ENCODE results near the gene FXYD6. TPM values are rescaled to one million over a fixed set of nuclear protein-coding genes. Genes with fewer than 3 reads are reported as not detected.
A peak's percentile ranks its signal among the peaks of the same experiment; 100 is the strongest.

The FXYD6 gene
- total RNA-seq, 1 donor from 2014 or later, result 113 TPM

GRCh38 chr11:117824571-117825537 lies 51.6 kb downstream of the FXYD6 start, which contains the start of gene FXYD2:
TSS of gene FXYD2 (minus strand) at chr11:117824744. CDS start at chr11:117824678, 66 bp downstream.
- DNase-seq (ENCODE audit: low read depth, low spot score), result no peak
- Mint-ChIP-seq H3K36me3 (ENCODE audit: low read depth) (no peaks in the 10 kb centered on the region), H3K4me3 (no peak within 1 kb of the TSS), H3K4me1 (peaks cover 5% of the 10 kb centered on the region), H3K27me3 (ENCODE audit: low read depth) (peaks cover 3% of the 10 kb centered on the region), H3K9me3 (no peaks in the 10 kb centered on the region), H3K27ac (ENCODE audit: unreplicated experiment) (no peak within 1 kb of the TSS)
- TF ChIP-seq CTCF (conservative IDR thresholded peaks at IDR 0.05), result no peak

GRCh38 chr11:117823946-117824420 lies 52.5 kb downstream of the FXYD6 start:
- DNase-seq (ENCODE audit: low read depth, low spot score), result no peak
- Mint-ChIP-seq H3K27me3 (ENCODE audit: low read depth) (peaks cover 3% of the 10 kb centered on the region), H3K4me3 (no peak overlapping the region), H3K4me1 (peaks cover 9% of the 10 kb centered on the region), H3K9me3 (no peaks in the 10 kb centered on the region), H3K27ac (ENCODE audit: unreplicated experiment) (no peak overlapping the region), H3K36me3 (ENCODE audit: low read depth) (no peaks in the 10 kb centered on the region)
- no peak for TF ChIP-seq CTCF (conservative IDR thresholded peaks at IDR 0.05)

GRCh38 chr11:117823294-117823945 lies 53.0 kb downstream of the FXYD6 start:
- H3K27me3 Mint-ChIP-seq (ENCODE audit: low read depth), result peaks cover 3% of the 10 kb centered on the region
- no peaks in the 10 kb centered on the region for H3K9me3 Mint-ChIP-seq
- DNase-seq (ENCODE audit: low read depth, low spot score), result no peak
- H3K36me3 Mint-ChIP-seq (ENCODE audit: low read depth), result no peaks in the 10 kb centered on the region
- no peak overlapping the region for H3K27ac Mint-ChIP-seq (ENCODE audit: unreplicated experiment)
- TF ChIP-seq CTCF (conservative IDR thresholded peaks at IDR 0.05), result peak; percentile 45
- H3K4me3 Mint-ChIP-seq, result no peak overlapping the region
- peaks cover 10% of the 10 kb centered on the region for H3K4me1 Mint-ChIP-seq

GRCh38 chr11:117822074-117823033 lies 54.1 kb downstream of the FXYD6 start:
- Mint-ChIP-seq H3K4me1 (peaks cover 17% of the 10 kb centered on the region), H3K36me3 (ENCODE audit: low read depth) (no peaks in the 10 kb centered on the region), H3K27me3 (ENCODE audit: low read depth) (peaks cover 3% of the 10 kb centered on the region), H3K4me3 (no peak overlapping the region), H3K9me3 (no peaks in the 10 kb centered on the region), H3K27ac (ENCODE audit: unreplicated experiment) (no peak overlapping the region)
- TF ChIP-seq CTCF (conservative IDR thresholded peaks at IDR 0.05), result peak; percentile 62
- peak; percentile 43 for DNase-seq (ENCODE audit: low read depth, low spot score)

GRCh38 chr11:117821431-117821830 lies 55.0 kb downstream of the FXYD6 start:
- H3K4me3 Mint-ChIP-seq, result no peak overlapping the region
- H3K9me3 Mint-ChIP-seq, result no peaks in the 10 kb centered on the region
- no peak for DNase-seq (ENCODE audit: low read depth, low spot score)
- H3K27me3 Mint-ChIP-seq (ENCODE audit: low read depth), result no peaks in the 10 kb centered on the region
- H3K27ac Mint-ChIP-seq (ENCODE audit: unreplicated experiment), result no peak overlapping the region
- peaks cover 23% of the 10 kb centered on the region for H3K4me1 Mint-ChIP-seq
- no peaks in the 10 kb centered on the region for H3K36me3 Mint-ChIP-seq (ENCODE audit: low read depth)
- no peak for TF ChIP-seq CTCF (conservative IDR thresholded peaks at IDR 0.05)
